Neuronal stem cell (in vitro differentiated cells): Measurements from ENCODE around the gene TTN.

Experiments
- DNase-seq: peaks from one replicate; pipeline ENCODE4 v3.0.0-alpha.2; 2013; ENCODE audit warnings: low spot score
- H2AFZ ChIP-seq: one replicate; pipeline ENCODE4 v1.6.1; 2013; ENCODE audit warnings: mild to moderate bottlenecking, low read length, inconsistent platforms
- H2AK5ac ChIP-seq: 2 replicates; pipeline ENCODE4 v1.6.1; 2013; ENCODE audit warnings: low read depth, mild to moderate bottlenecking, inconsistent platforms, low read length, moderate library complexity, mixed read lengths
- H2BK120ac ChIP-seq: 2 replicates; pipeline ENCODE4 v1.6.1; 2013; ENCODE audit warnings: low read depth, mild to moderate bottlenecking, inconsistent platforms, low read length, moderate library complexity, mixed read lengths
- H2BK12ac ChIP-seq: one replicate; pipeline ENCODE4 v1.6.1; 2013; ENCODE audit warnings: low read length, inconsistent platforms
- H2BK15ac ChIP-seq: 2 replicates; pipeline ENCODE4 v1.6.1; 2013; ENCODE audit warnings: mild to moderate bottlenecking, low read length, inconsistent platforms, mixed read lengths
- H2BK5ac ChIP-seq: one replicate; pipeline ENCODE4 v1.6.1; 2013; ENCODE audit warnings: inconsistent platforms, mild to moderate bottlenecking, low read length, moderate library complexity
- H3K14ac ChIP-seq: one replicate; pipeline ENCODE4 v1.6.1; 2013; ENCODE audit warnings: low read length, inconsistent platforms
- H3K18ac ChIP-seq: 2 replicates; pipeline ENCODE4 v1.6.1; 2013; ENCODE audit warnings: low read length, inconsistent platforms
- H3K23ac ChIP-seq: 2 replicates; pipeline ENCODE4 v1.6.1; 2013; ENCODE audit warnings: low read depth, mild to moderate bottlenecking, mixed read lengths, low read length, inconsistent platforms; ENCODE audit not compliant: poor library complexity
- H3K27ac ChIP-seq: replicated peaks from 3 replicates; pipeline ENCODE4 v1.5.1; 2013; ENCODE audit warnings: low read length, inconsistent platforms
- H3K27me3 ChIP-seq, 3 experiments: 2 replicates each; pipeline ENCODE4 v1.6.1; 2013; ENCODE audit warnings: low read length in 3 of 3, mild to moderate bottlenecking in 2 of 3, inconsistent platforms in 1 of 3, low read depth in 1 of 3, mixed read lengths in 1 of 3, moderate library complexity in 1 of 3; ENCODE audit not compliant: control insufficient read depth in 3 of 3, insufficient read depth in 3 of 3
- H3K36me3 ChIP-seq, 2 donors: replicated peaks in 1 of 2; 2 replicates each; pipeline ENCODE4 v1.6.1; 2013; ENCODE audit warnings: low read length in 2 of 2; ENCODE audit not compliant: control insufficient read depth in 2 of 2, insufficient read depth in 2 of 2
- H3K4ac ChIP-seq: 2 replicates; pipeline ENCODE4 v1.6.1; 2013; ENCODE audit warnings: inconsistent platforms, mild to moderate bottlenecking, low read length, moderate library complexity
- H3K4me1 ChIP-seq, 2 donors: 1 replicate in 1 of 2; 2 replicates in 1 of 2; pipeline ENCODE4 v1.6.1; 2013; ENCODE audit warnings: low read length in 2 of 2, low read depth in 1 of 2; ENCODE audit not compliant: control insufficient read depth in 2 of 2, insufficient read depth in 1 of 2
- H3K4me2 ChIP-seq: one replicate; pipeline ENCODE4 v1.6.1; 2013; ENCODE audit warnings: mild to moderate bottlenecking, low read length, inconsistent platforms; ENCODE audit not compliant: insufficient read depth, poor library complexity, severe bottlenecking
- H3K4me3 ChIP-seq, 2 donors: 2 replicates each; pipeline ENCODE4 v1.5.1; 2013; ENCODE audit warnings: low read length in 2 of 2, mild to moderate bottlenecking in 2 of 2, inconsistent platforms in 1 of 2, moderate library complexity in 1 of 2
- H3K79me1 ChIP-seq: one replicate; pipeline ENCODE4 v1.6.1; 2013; ENCODE audit warnings: low read depth, mild to moderate bottlenecking, inconsistent platforms, low read length, moderate library complexity
- H3K9ac ChIP-seq: one replicate; pipeline ENCODE4 v1.6.1; 2013; ENCODE audit warnings: mild to moderate bottlenecking, low read depth, low read length, inconsistent platforms; ENCODE audit not compliant: poor library complexity
- H3K9me3 ChIP-seq, 2 donors: replicated peaks in 1 of 2; 2 replicates each; pipeline versions ENCODE3 to v1.6.1; 2013; ENCODE audit warnings: low read length in 2 of 2, mild to moderate bottlenecking in 2 of 2, inconsistent platforms in 1 of 2, low read depth in 1 of 2, mixed read lengths in 1 of 2, moderate library complexity in 1 of 2; ENCODE audit not compliant: control insufficient read depth in 2 of 2, insufficient read depth in 1 of 2
- H4K8ac ChIP-seq: one replicate; pipeline ENCODE4 v1.6.1; 2013; ENCODE audit warnings: low read depth, mild to moderate bottlenecking, inconsistent platforms, low read length, moderate library complexity
- H4K91ac ChIP-seq: one replicate; pipeline ENCODE4 v1.6.1; 2013; ENCODE audit warnings: low read length, low read depth, mild to moderate bottlenecking, inconsistent platforms; ENCODE audit not compliant: poor library complexity
- WGBS, 2 donors: extraction: QIAGEN DNeasy Blood & Tissue Kit; methylation state at CpG; one replicate each; pipeline ENCODE4 v1.1.7; 2013; ENCODE audit warnings: missing lambda C conversion rate in 2 of 2, mixed read lengths in 1 of 2; ENCODE audit not compliant: insufficient read length in 2 of 2, insufficient replicate concordance in 1 of 2; ENCODE audit errors: extremely low coverage in 2 of 2; 5-methylcytosine and 5-hydroxymethylcytosine counted together

TTN gene

DNA sequence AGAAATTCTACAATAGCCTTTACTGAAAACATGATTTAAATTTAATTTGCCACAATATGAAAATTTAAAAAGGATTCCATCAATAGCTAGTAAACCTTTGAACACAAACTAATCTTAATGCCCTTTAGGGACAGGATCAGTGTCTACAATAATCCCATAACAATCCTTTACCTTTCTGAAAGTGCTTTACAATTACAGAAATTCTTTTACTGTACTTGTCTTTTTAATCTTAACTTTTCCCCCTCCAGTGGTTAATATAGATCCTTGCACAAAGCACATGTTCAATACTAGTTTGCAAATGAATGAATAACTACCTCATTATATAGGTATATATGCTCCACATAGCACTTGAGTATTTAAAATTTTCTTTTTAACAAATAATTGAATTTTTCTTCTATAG is 204.3 kb downstream of the TTN start:
- Histone ChIP-seq H3K4me3 (no peak overlapping the region), H2BK15ac (no peak overlapping the region), H2BK5ac (no peak overlapping the region), H4K91ac (no peak overlapping the region), H4K8ac (no peak overlapping the region), H3K4ac (no peak overlapping the region), H3K79me1 (no peaks in the 10 kb centered on the region), H3K9me3 (no peaks in the 10 kb centered on the region), H3K4me2 (no peak overlapping the region), H3K23ac (no peak overlapping the region), H3K27ac (no peak overlapping the region), H3K14ac (no peak overlapping the region), H2BK120ac (no peak overlapping the region), H3K27me3 (no peaks in the 10 kb centered on the region), H2AFZ (no peak overlapping the region), H3K18ac (no peak overlapping the region), H3K4me1 (no peaks in the 10 kb centered on the region), H3K36me3 (peaks cover 4 to 33% of the 10 kb centered on the region in 2 donors), H3K9ac (no peak overlapping the region), H2AK5ac (no peak overlapping the region), H2BK12ac (no peak overlapping the region)
- no peak for DNase-seq

DNA sequence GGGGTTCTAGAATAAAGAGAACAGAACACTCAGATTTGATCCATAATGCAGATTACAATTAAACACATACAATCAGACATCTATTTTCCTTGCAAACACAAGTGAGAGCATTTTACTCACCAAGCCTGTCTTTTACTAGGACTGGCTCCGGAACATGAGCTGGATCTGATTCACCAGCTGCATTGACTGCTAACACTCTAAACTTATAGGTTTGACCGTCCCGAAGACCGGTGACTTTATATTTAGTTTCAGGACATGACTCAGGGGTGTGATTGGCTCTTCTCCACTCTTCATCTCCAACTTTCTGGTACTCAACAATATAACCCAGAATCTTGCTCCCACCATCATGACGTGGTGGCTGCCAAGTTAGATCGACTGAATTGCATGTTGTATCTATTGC is 214.6 kb downstream of the TTN start:
- H4K8ac ChIP-seq = no peak overlapping the region
- no peak overlapping the region for H3K4ac ChIP-seq
- no peak overlapping the region for H2BK120ac ChIP-seq
- no peak overlapping the region for H3K18ac ChIP-seq
- H3K36me3 ChIP-seq = peaks cover 5 to 12% of the 10 kb centered on the region in 2 donors
- H2BK12ac ChIP-seq = no peak overlapping the region
- H3K27ac ChIP-seq = no peak overlapping the region
- H2AFZ ChIP-seq = no peak overlapping the region
- no peaks in the 10 kb centered on the region for H3K9me3 ChIP-seq
- no peaks in the 10 kb centered on the region for H3K79me1 ChIP-seq
- no peaks in the 10 kb centered on the region for H3K4me1 ChIP-seq
- H4K91ac ChIP-seq = no peak overlapping the region
- H2BK15ac ChIP-seq = no peak overlapping the region
- H2AK5ac ChIP-seq = no peak overlapping the region
- H3K9ac ChIP-seq = no peak overlapping the region
- no peak overlapping the region for H3K23ac ChIP-seq
- no CpG with 5 or more reads among the region's 6 CpGs for WGBS, 2 donors
- no peak overlapping the region for H2BK5ac ChIP-seq
- H3K14ac ChIP-seq = no peak overlapping the region
- DNase-seq = no peak
- H3K4me2 ChIP-seq = no peak overlapping the region
- H3K4me3 ChIP-seq = no peak overlapping the region
- H3K27me3 ChIP-seq = no peaks in the 10 kb centered on the region

DNA sequence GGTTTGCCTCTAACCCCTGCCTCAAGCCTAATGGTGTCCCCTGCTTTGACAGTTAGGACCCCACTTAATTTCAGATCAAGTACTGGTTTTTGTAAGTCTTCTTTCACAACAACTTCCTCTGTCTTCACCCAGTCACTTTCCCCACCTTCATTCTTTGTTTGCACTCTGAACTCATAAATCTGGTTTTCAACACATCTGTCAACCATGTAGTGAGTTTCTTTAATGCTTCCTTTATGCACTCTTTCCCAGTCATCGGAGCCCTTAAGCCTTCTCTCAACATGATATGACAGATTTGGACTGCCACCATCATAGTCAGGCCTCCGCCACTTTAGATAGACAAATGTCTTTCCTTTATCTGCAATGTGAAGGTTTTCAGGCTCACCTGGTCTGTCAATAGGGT is 217.9 kb downstream of the TTN start:
- no peak overlapping the region for H2AFZ ChIP-seq
- no CpG with 5 or more reads among the region's 2 CpGs for WGBS, 2 donors

DNA sequence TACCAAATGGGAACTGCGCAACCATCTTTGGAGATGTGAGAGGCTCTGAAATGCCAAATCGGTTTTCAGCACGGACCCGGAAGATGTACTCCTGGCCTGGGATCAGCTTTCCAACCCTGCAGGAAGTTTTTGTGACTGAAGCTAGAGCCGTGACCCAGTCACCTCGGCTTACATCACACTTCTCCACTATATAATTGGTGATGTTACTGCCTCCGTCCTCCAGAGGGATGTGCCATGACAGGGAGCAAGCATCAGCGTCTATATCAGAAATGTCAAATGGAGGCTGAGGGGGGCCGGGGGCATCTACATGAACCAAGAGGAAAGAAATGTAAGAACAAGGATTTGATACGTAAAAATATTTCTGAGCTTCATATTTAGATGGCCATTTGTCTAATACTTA is 222.6 kb downstream of the TTN start:
- peaks cover 2 to 3% of the 10 kb centered on the region in 2 donors for H3K36me3 ChIP-seq
- H3K4me1 ChIP-seq = no peaks in the 10 kb centered on the region
- WGBS, 2 donors = no CpG with 5 or more reads among the region's 10 CpGs
- no peak overlapping the region for H3K14ac ChIP-seq
- H3K4ac ChIP-seq = no peak overlapping the region
- H3K79me1 ChIP-seq = no peaks in the 10 kb centered on the region
- H3K4me2 ChIP-seq = no peak overlapping the region
- H3K18ac ChIP-seq = no peak overlapping the region
- H4K8ac ChIP-seq = no peak overlapping the region
- H3K4me3 ChIP-seq = no peak overlapping the region
- H2BK12ac ChIP-seq = no peak overlapping the region
- no peak overlapping the region for H2AFZ ChIP-seq
- no peak overlapping the region for H2BK5ac ChIP-seq
- no peaks in the 10 kb centered on the region for H3K9me3 ChIP-seq
- H2BK15ac ChIP-seq = no peak overlapping the region
- no peak overlapping the region for H3K23ac ChIP-seq
- H3K27ac ChIP-seq = no peak overlapping the region
- no peak overlapping the region for H2AK5ac ChIP-seq
- no peak overlapping the region for H4K91ac ChIP-seq
- H3K9ac ChIP-seq = no peak overlapping the region
- H3K27me3 ChIP-seq = no peaks in the 10 kb centered on the region
- H2BK120ac ChIP-seq = no peak overlapping the region
- no peak for DNase-seq

More for the DNA sequence above, 217.9 kb downstream of the TTN start:
- no peaks in the 10 kb centered on the region for H3K27me3 ChIP-seq
- no peak overlapping the region for H2BK5ac ChIP-seq
- no peak overlapping the region for H2BK12ac ChIP-seq
- H2BK120ac ChIP-seq = no peak overlapping the region
- no peak overlapping the region for H2AK5ac ChIP-seq
- H2BK15ac ChIP-seq = no peak overlapping the region
- H3K23ac ChIP-seq = no peak overlapping the region
- no peak overlapping the region for H3K4ac ChIP-seq
- no peak overlapping the region for H3K4me3 ChIP-seq
- H3K9ac ChIP-seq = no peak overlapping the region
- no peak overlapping the region for H3K4me2 ChIP-seq
- H4K8ac ChIP-seq = no peak overlapping the region
- peaks cover 5 to 9% of the 10 kb centered on the region in 2 donors for H3K36me3 ChIP-seq
- H3K79me1 ChIP-seq = no peaks in the 10 kb centered on the region
- H3K27ac ChIP-seq = no peak overlapping the region
- H4K91ac ChIP-seq = no peak overlapping the region
- DNase-seq = no peak
- H3K9me3 ChIP-seq = no peaks in the 10 kb centered on the region
- no peaks in the 10 kb centered on the region for H3K4me1 ChIP-seq
- no peak overlapping the region for H3K14ac ChIP-seq
- H3K18ac ChIP-seq = no peak overlapping the region
